ENCODE measurements around the gene ASB15. TPM values are rescaled to one million over a fixed set of nuclear protein-coding genes. Genes with fewer than 3 reads are reported as not detected.

The ASB15 gene
- total and polyA plus RNA-seq, 10 donors = 0.03 TPM; not detected in 9

DNA sequence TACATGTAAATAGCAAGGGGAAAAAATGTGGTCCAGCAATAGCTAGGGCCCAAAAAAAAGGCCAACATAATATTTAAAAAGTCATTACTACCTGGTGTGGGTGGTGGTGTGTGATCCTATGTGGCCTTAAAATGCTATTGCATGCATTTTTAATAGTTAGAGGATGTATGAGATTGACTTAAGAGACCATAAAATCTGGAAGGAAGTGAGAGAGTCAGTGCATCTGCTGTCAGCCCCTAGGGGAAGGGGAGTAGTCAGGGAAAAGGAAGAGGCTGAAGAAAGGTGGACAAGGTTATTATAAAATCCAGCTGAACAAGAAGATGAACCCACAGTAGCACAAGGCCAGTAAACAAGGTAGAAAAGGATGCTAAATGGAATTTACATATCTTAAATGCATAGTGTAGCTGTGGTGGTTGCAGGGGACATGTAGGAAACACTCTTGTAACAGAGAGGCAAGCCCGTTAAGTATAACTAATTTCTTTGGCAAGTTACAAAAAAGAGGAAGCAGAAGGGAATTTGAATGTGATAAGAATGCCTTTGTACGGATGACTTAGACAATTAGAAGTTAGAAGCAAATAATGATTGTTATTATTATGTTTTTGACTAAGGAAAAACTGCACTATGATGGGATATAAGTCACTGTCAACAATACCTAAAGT lies 32.1 kb upstream of the ASB15 start:
- no peak for TF ChIP-seq POLR2AphosphoS5 (IDR thresholded peaks at IDR 0.05)
- TF ChIP-seq, protein P1, sequence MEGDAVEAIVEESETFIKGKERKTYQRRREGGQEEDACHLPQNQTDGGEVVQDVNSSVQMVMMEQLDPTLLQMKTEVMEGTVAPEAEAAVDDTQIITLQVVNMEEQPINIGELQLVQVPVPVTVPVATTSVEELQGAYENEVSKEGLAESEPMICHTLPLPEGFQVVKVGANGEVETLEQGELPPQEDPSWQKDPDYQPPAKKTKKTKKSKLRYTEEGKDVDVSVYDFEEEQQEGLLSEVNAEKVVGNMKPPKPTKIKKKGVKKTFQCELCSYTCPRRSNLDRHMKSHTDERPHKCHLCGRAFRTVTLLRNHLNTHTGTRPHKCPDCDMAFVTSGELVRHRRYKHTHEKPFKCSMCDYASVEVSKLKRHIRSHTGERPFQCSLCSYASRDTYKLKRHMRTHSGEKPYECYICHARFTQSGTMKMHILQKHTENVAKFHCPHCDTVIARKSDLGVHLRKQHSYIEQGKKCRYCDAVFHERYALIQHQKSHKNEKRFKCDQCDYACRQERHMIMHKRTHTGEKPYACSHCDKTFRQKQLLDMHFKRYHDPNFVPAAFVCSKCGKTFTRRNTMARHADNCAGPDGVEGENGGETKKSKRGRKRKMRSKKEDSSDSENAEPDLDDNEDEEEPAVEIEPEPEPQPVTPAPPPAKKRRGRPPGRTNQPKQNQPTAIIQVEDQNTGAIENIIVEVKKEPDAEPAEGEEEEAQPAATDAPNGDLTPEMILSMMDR (IDR thresholded peaks at IDR 0.05 in 8 of 11, conservative IDR thresholded peaks at IDR 0.05 in 3 of 11) = no peak
- TF ChIP-seq POLR2A (IDR thresholded peaks at IDR 0.05) = no peak
- no peak overlapping the region for H3K27ac ChIP-seq
- intact Hi-C loops (cut with DNase I; ENCODE audit: low total_unique reads) = no loop called here
- no peaks in the 10 kb centered on the region for H3K36me3 ChIP-seq
- WGBS, 5 donors = 2 to 14% (median 8%) methylated on average over 2 of the region's 2 CpGs
- H3K4me3 ChIP-seq = no peak overlapping the region
- no peaks in the 10 kb centered on the region for H3K9me3 ChIP-seq
- H3K27me3 ChIP-seq (replicated peaks in 1 of 7) = no peaks in the 10 kb centered on the region
- H3K4me1 ChIP-seq = peaks cover 0 to 7% (median 0%) of the 10 kb centered on the region in 6 donors
- DNase-seq = no peak

DNA sequence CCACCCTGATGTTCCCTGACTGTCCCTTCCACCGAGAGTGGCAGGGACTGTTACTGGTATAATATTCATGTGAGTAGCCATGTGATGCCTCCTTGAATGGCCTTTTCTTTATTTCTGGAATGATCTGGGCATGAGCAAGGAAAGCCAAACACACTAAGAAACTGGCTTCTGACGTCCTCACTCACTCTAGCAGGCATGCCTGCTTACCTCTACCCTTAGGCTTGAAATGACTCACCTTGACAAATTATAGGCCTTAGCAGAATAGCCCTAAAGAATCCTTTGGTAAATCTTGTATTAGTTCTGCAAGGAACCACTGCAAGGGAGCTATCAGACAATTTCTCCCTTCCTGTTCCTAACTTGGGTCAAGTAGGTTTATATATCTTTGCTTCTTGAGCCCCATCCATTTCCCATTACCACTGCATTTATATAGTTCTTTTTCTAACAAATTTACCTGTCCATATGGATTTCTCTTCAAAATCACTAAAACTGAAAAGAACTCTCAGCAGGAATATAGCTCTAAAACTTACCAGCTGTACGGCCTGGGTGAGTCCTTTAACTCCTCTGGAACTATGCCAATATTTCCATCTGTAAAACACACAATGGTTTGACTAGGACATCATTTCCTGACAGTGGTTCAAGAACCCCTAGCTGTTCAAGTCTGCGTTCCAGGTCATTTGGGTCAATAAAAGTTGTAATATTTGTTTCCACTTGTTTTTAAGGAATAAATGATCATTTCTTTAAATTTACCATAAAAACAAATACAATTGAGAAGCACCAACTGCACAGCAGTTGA lies 31.0 kb upstream of the ASB15 start:
- intact Hi-C loops (cut with DNase I; ENCODE audit: low total_unique reads) = no loop called here
- no peak overlapping the region for H3K4me3 ChIP-seq
- no peaks in the 10 kb centered on the region for H3K36me3 ChIP-seq
- no peak for TF ChIP-seq POLR2A (IDR thresholded peaks at IDR 0.05)
- TF ChIP-seq, protein P1 (IDR thresholded peaks at IDR 0.05 in 8 of 11, conservative IDR thresholded peaks at IDR 0.05 in 3 of 11) = no peak
- no peak for TF ChIP-seq POLR2AphosphoS5 (IDR thresholded peaks at IDR 0.05)
- H3K9me3 ChIP-seq = no peaks in the 10 kb centered on the region
- no peaks in the 10 kb centered on the region for H3K27me3 ChIP-seq (replicated peaks in 1 of 7)
- H3K4me1 ChIP-seq = peaks cover 0 to 7% (median 0%) of the 10 kb centered on the region in 6 donors
- DNase-seq = no peak
- WGBS, 5 donors = 66 to 80% (median 73%) methylated on average over 4 of the region's 4 CpGs
- no peak overlapping the region for H3K27ac ChIP-seq

DNA sequence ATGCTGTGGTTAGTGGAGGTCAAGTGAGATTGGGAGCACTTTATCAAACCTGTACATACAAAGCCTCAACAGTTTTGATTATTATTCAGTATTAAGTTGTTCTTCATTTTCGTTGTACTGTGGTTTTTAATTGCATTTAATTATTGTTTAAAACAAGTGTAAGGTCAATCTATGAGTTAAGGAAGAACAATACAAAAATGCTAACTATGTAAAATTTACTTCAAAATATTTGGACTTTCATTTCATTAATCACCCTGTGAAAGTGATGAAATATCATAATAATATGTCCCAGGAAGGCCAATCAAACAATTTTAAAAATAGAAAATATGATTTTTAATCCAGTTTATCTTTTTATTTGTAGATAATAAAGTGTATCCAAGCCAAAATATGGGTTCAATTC lies 30.4 kb upstream of the ASB15 start:
- no peak for DNase-seq
- H3K27ac ChIP-seq = no peak overlapping the region
- H3K36me3 ChIP-seq = no peaks in the 10 kb centered on the region
- TF ChIP-seq POLR2A (IDR thresholded peaks at IDR 0.05) = no peak
- no peak for TF ChIP-seq POLR2AphosphoS5 (IDR thresholded peaks at IDR 0.05)
- TF ChIP-seq, protein P1 (IDR thresholded peaks at IDR 0.05 in 8 of 11, conservative IDR thresholded peaks at IDR 0.05 in 3 of 11) = no peak
- no peak overlapping the region for H3K4me3 ChIP-seq
- no peaks in the 10 kb centered on the region for H3K9me3 ChIP-seq
- 50 to 59% (median 53%) methylated on average over 1 of the region's 1 CpG for WGBS, 5 donors
- intact Hi-C loops (cut with DNase I; ENCODE audit: low total_unique reads) = no loop called here
- peaks cover 0 to 7% (median 0%) of the 10 kb centered on the region in 6 donors for H3K4me1 ChIP-seq
- no peaks in the 10 kb centered on the region for H3K27me3 ChIP-seq (replicated peaks in 1 of 7)

DNA sequence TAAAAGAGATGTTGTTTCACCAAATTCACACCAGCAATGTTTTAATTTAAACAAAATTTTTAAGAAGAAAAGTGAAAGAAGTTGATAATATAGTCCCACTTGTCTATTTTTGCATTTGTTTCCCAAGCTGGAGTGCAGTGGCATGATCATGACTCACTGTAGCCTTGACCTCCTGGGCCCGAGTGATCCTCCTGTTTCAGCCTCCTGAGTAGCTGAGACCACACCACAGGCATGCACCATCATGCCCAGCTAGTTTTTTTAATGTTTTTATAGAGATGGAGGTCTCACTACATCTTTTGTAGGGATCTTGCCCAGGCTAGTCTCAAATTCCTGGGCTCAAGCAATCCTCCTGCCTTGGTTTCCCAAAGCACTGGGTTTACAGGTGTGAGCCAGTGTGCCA lies 29.9 kb upstream of the ASB15 start:
- H3K36me3 ChIP-seq = no peaks in the 10 kb centered on the region
- intact Hi-C loops (cut with DNase I; ENCODE audit: low total_unique reads) = no loop called here
- DNase-seq = no peak
- H3K27me3 ChIP-seq (replicated peaks in 1 of 7) = no peaks in the 10 kb centered on the region
- 66 to 91% (median 78%) methylated on average over 1 of the region's 1 CpG for WGBS, 5 donors
- no peak overlapping the region for H3K27ac ChIP-seq
- no peaks in the 10 kb centered on the region for H3K9me3 ChIP-seq
- peaks cover 0 to 7% (median 0%) of the 10 kb centered on the region in 6 donors for H3K4me1 ChIP-seq
- H3K4me3 ChIP-seq = no peak overlapping the region
- no peak for TF ChIP-seq POLR2AphosphoS5 (IDR thresholded peaks at IDR 0.05)
- TF ChIP-seq, protein P1 (IDR thresholded peaks at IDR 0.05 in 8 of 11, conservative IDR thresholded peaks at IDR 0.05 in 3 of 11) = no peak
- TF ChIP-seq POLR2A (IDR thresholded peaks at IDR 0.05) = no peak

All from spleen (tissue), 11 donors.